Stimulated activated effector memory CD8-positive, alpha-beta T cell treated with anti-CD3 and anti-CD28 coated beads, Interleukin-12 subunit alpha, Interleukin-12 subunit beta, amount 100 ng/mL, for 72 hours (primary cell): ENCODE data around the gene UBE3C.
"Not testable (repeated sequence)": the region's sequence is repeated elsewhere in the genome, so short reads cannot be mapped to it uniquely, and the experiment has no call there.

Source experiments
- ATAC-seq: fragments of 150-1000 bp; cut with Tn5 transposase; 2 replicates; pipeline ENCODE4 v1.10.0; 2021
- DNase-seq, 2 donors: peaks; one replicate each; pipeline ENCODE4 v3.0.0; 2021 to 2022; ENCODE audit warnings: low spot score in 2 of 2
- H3K27ac Mint-ChIP-seq: one replicate; pipeline ENCODE4 v1.8.0; 2022; ENCODE audit warnings: mild to moderate bottlenecking, mixed read lengths
- H3K36me3 Mint-ChIP-seq: one replicate; pipeline ENCODE4 v1.8.0; 2022; ENCODE audit warnings: mild to moderate bottlenecking, mixed read lengths
- H3K4me1 Mint-ChIP-seq: one replicate; pipeline ENCODE4 v1.8.0; 2022; ENCODE audit warnings: mixed read lengths
- H3K4me3 Mint-ChIP-seq: one replicate; pipeline ENCODE4 v1.8.0; 2022; ENCODE audit warnings: mild to moderate bottlenecking, mixed read lengths
- H3K9me3 Mint-ChIP-seq: one replicate; pipeline ENCODE4 v1.8.0; 2022; ENCODE audit warnings: mixed read lengths

Gene UBE3C

DNA sequence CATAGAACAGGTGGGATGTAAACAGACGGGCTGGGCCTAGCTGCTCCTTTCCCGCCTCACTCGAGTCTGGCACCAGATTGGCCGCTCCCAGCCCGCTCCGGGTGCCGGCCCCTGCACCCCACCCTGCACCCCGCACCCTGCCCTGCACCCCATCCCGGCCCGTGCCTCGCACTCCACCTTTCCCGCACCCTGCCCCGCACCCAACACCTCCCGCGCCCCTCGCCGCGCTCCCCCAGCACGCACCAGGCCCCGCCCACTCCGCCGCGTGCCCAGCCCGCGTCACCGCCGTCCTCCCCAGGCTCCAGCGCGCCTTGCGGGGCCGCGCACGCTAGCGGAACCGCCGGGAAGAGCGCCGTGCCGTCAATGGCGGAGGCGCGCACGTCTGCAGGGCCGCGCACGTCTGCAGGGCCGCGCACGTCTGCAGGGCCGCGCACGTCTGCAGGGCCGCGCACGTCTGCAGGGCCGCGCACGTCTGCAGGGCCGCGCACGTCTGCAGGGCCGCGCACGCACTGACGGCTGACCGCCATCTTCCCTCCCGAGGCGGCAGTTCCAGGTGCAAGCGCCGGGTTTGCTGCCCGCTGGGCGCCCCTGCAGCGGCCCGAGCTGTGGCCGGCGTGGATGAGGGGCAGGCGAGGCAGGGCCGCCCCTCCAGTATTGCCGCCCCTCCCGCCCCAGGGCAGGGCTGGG is at the start of gene UBE3C:
TSS of gene UBE3C (plus strand) at position 503 of the 687 bp plus-strand sequence. CDS start 347 bp downstream, outside the sequence.
- H3K36me3 Mint-ChIP-seq = peaks cover 40% of the 10 kb centered on the region
- H3K4me3 Mint-ChIP-seq = peak within 1 kb of the TSS; percentile 72
- DNase-seq (peak; percentile 93 to 94), ATAC-seq (peak; percentile 91)
- peak within 1 kb of the TSS; percentile 81 for H3K27ac Mint-ChIP-seq
- no peaks in the 10 kb centered on the region for H3K9me3 Mint-ChIP-seq
- peaks cover 39% of the 10 kb centered on the region for H3K4me1 Mint-ChIP-seq

- DNase-seq (no peak), ATAC-seq (no peak)
- Mint-ChIP-seq H3K9me3 (peaks cover 7% of the 10 kb centered on the region), H3K4me3 (no peak overlapping the region), H3K4me1 (no peaks in the 10 kb centered on the region), H3K27ac (peak overlapping the region; percentile 41), H3K36me3 (no peaks in the 10 kb centered on the region)
Observed at GRCh38 chr7:157089100-157089610, 49.6 kb upstream of the UBE3C start.

- no peaks in the 10 kb centered on the region for H3K36me3 Mint-ChIP-seq
- peaks cover 3% of the 10 kb centered on the region for H3K9me3 Mint-ChIP-seq
- no peak for ATAC-seq
- H3K4me3 Mint-ChIP-seq = no peak overlapping the region
- no peak overlapping the region for H3K27ac Mint-ChIP-seq
- no peaks in the 10 kb centered on the region for H3K4me1 Mint-ChIP-seq
- no peak for DNase-seq
Observed at GRCh38 chr7:157090485-157091165, 48.1 kb upstream of the UBE3C start.

DNA sequence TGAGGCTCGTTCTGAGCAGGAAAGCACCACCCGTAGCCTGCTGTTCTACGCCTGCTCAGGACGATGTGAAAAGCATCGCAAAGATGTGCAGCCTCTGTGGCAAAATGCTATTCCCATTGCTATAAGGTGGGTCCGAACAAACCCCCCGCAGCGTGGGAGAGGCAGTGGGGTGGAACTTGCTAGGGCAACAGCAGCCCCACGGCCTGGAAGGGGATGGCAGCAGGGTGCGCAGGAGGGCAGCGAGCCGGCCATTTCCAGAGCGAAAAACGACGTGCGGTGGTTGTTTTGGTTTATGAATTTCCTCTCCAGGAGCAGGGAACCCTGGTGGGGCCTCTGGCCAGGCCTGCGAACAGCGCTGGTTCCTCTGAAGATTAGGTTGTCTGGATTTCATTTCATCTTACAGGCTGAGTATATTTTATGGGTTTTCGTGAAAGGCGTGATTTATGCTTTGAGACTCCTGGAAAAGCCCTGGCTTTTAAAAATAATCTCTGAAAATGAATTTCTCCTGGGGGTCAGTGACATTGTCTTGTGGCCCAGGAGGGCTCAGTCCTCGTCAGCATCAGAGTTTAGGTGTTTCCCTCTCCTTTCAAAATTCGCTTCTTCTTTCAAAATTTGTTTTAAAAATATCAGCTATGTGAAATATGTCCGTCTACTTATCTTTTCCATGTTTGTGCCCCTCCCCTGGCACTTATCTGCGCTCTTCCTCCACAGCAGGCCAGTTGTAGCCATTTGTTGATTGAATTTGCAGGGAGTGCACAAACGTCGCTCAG is 42.3 kb upstream of the UBE3C start:
- H3K27ac Mint-ChIP-seq = no peak overlapping the region
- DNase-seq = no peak
- H3K4me3 Mint-ChIP-seq = no peak overlapping the region
- H3K9me3 Mint-ChIP-seq = peaks cover 3% of the 10 kb centered on the region
- ATAC-seq = no peak
- no peaks in the 10 kb centered on the region for H3K4me1 Mint-ChIP-seq
- H3K36me3 Mint-ChIP-seq = no peaks in the 10 kb centered on the region

DNA sequence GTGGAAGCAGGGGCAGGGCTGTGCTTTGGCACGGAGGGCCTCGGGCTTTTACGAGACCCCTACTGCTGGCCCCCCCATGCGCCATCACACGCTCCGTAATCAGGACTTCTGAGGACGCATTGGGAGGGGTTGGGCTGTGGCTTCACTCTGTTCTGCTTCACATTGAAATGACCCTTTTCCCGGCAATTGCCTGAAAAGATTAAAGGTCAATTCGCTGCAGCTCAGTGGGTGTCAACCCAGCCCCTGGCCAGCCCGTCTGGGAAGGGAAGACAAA is 41.7 kb upstream of the UBE3C start:
- DNase-seq (no peak), ATAC-seq (no peak)
- H3K4me1 Mint-ChIP-seq = no peaks in the 10 kb centered on the region
- H3K4me3 Mint-ChIP-seq = no peak overlapping the region
- no peak overlapping the region for H3K27ac Mint-ChIP-seq
- no peaks in the 10 kb centered on the region for H3K36me3 Mint-ChIP-seq
- peaks cover 3% of the 10 kb centered on the region for H3K9me3 Mint-ChIP-seq

GRCh38 chr7:157097569-157097968 is 41.2 kb upstream of the UBE3C start:
- Mint-ChIP-seq H3K9me3 (peaks cover 3% of the 10 kb centered on the region), H3K4me1 (no peaks in the 10 kb centered on the region), H3K27ac (no peak overlapping the region), H3K4me3 (no peak overlapping the region), H3K36me3 (no peaks in the 10 kb centered on the region)
- ATAC-seq = no peak
- no peak for DNase-seq

DNA sequence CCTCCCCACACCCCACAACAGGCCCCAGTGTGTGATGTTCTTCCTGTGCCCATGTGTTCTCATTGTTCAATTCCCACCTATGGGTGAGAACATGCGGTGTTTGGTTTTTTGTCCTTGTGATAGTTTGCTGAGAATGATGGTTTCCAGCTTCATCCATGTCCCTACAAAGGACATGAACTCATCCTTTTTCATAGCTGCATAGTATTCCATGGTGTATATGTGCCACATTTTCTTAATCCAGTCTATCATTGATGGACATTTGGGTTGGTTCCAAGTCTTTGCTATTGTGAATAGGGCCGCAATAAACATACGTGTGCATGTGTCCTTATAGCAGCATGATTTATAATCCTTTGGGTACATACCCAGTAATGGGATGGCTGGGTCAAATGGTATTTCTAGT is 38.7 kb upstream of the UBE3C start:
- not testable (repeated sequence) for DNase-seq, H3K4me1 Mint-ChIP-seq, H3K27ac Mint-ChIP-seq, H3K9me3 Mint-ChIP-seq, H3K36me3 Mint-ChIP-seq, H3K4me3 Mint-ChIP-seq, ATAC-seq

DNA sequence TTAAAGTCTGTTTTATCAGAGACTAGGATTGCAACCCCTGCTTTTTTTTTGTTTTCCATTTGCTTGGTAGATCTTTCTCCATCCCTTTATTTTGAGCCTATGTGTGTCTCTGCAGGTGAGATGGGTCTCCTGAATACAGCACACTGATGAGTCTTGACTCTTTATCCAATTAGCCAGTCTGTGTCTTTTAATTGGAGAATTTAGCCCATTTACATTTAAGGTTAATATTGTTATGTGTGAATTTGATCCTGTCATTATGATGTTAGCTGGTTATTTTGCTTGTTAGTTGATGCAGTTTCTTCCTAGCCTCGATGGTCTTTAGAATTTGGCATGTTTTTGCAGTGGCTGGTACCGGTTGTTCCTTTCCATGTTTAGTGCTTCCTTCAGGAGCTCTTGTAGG is 35.1 kb upstream of the UBE3C start:
- not testable (repeated sequence) for H3K36me3 Mint-ChIP-seq, H3K27ac Mint-ChIP-seq, H3K4me3 Mint-ChIP-seq, ATAC-seq, H3K9me3 Mint-ChIP-seq, H3K4me1 Mint-ChIP-seq, DNase-seq

- H3K4me1 Mint-ChIP-seq = no peaks in the 10 kb centered on the region
- no peak for ATAC-seq
- no peak overlapping the region for H3K27ac Mint-ChIP-seq
- H3K9me3 Mint-ChIP-seq = peaks cover 4% of the 10 kb centered on the region
- no peaks in the 10 kb centered on the region for H3K36me3 Mint-ChIP-seq
- no peak for DNase-seq
- H3K4me3 Mint-ChIP-seq = no peak overlapping the region
Observed at GRCh38 chr7:157111311-157111710, 27.4 kb upstream of the UBE3C start.

DNA sequence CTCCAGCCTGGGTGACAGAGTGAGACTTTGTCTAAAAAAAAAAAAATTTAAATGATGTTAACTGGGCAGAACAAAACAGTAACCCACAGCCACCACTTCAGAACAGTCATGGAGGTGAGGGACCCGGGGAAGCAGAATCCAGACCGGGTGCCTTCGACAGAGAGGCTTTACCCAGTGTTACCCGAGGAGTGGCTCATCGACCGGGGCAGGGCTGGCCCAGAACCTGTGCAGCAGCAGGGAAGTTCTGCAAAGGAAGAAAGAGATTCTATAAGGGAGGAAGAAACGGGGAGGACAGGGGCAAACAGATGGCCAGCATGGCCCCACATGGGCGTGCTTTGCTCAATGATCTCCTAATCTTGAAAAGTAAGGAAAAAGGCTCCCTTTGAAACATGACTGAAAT is 26.0 kb upstream of the UBE3C start:
- no peak overlapping the region for H3K4me3 Mint-ChIP-seq

GRCh38 chr7:157113607-157114006 is 25.1 kb upstream of the UBE3C start:
- H3K4me1 Mint-ChIP-seq = no peaks in the 10 kb centered on the region
- peaks cover 6% of the 10 kb centered on the region for H3K9me3 Mint-ChIP-seq
- no peaks in the 10 kb centered on the region for H3K36me3 Mint-ChIP-seq
- H3K27ac Mint-ChIP-seq = no peak overlapping the region
- DNase-seq (no peak), ATAC-seq (no peak)
- H3K4me3 Mint-ChIP-seq = no peak overlapping the region

More for the DNA sequence above, 26.0 kb upstream of the UBE3C start:
- peaks cover 4% of the 10 kb centered on the region for H3K9me3 Mint-ChIP-seq
- H3K27ac Mint-ChIP-seq = no peak overlapping the region
- ATAC-seq (no peak), DNase-seq (no peak)
- no peaks in the 10 kb centered on the region for H3K4me1 Mint-ChIP-seq
- H3K36me3 Mint-ChIP-seq = no peaks in the 10 kb centered on the region

GRCh38 chr7:157116762-157117161 is 22.0 kb upstream of the UBE3C start:
- H3K4me1 Mint-ChIP-seq = no peaks in the 10 kb centered on the region
- DNase-seq = no peak
- no peaks in the 10 kb centered on the region for H3K36me3 Mint-ChIP-seq
- H3K4me3 Mint-ChIP-seq = no peak overlapping the region
- no peak overlapping the region for H3K27ac Mint-ChIP-seq
- peaks cover 6% of the 10 kb centered on the region for H3K9me3 Mint-ChIP-seq
- peak; percentile 47 for ATAC-seq

DNA sequence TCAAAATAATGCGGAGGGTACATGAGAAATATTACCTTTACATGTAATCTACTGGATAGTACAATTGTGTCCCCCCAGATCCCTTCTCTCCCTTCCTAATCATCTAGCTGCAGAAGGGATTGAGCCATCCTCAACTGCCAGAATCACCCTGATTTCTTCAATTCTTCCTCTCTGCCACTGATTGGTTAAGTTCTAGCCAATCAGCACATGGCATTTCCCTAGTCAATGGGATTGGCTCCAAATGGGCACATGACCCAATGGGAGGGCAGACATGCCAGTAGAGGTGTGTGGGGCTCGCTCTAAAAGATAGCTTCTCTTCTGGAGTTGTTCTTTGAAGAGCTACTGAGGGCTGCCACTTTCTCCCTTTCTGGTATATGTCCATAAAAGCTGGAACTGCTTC is 20.9 kb upstream of the UBE3C start:
- no peak overlapping the region for H3K4me3 Mint-ChIP-seq
- ATAC-seq = no peak

DNA sequence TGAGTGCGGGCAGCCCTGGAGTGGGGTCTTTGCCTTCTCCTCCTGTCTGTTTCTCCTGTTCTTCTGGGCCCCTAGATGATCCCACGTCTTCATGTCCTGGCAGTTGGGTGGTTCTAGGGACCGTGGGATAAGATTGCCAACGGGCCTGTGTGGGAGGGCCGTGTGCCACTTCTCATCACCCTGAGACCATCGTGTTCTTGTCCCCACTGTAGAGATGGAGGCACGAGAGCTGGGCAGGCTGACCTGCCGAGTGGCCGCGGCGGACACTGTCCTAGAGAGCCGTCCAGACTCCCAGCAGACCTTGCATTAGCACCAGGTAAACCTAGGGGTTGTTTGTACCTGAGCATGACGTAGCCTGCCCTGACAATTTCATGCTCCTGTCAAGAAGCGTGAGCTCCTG is 18.5 kb upstream of the UBE3C start:
- Mint-ChIP-seq H3K4me1 (no peaks in the 10 kb centered on the region), H3K9me3 (peaks cover 2% of the 10 kb centered on the region), H3K27ac (no peak overlapping the region), H3K36me3 (no peaks in the 10 kb centered on the region), H3K4me3 (no peak overlapping the region)
- peak; percentile 31 for ATAC-seq
- DNase-seq = no peak

More for the DNA sequence above, 20.9 kb upstream of the UBE3C start:
- no peaks in the 10 kb centered on the region for H3K36me3 Mint-ChIP-seq
- no peaks in the 10 kb centered on the region for H3K4me1 Mint-ChIP-seq
- peaks cover 6% of the 10 kb centered on the region for H3K9me3 Mint-ChIP-seq
- no peak overlapping the region for H3K27ac Mint-ChIP-seq
- DNase-seq = no peak

DNA sequence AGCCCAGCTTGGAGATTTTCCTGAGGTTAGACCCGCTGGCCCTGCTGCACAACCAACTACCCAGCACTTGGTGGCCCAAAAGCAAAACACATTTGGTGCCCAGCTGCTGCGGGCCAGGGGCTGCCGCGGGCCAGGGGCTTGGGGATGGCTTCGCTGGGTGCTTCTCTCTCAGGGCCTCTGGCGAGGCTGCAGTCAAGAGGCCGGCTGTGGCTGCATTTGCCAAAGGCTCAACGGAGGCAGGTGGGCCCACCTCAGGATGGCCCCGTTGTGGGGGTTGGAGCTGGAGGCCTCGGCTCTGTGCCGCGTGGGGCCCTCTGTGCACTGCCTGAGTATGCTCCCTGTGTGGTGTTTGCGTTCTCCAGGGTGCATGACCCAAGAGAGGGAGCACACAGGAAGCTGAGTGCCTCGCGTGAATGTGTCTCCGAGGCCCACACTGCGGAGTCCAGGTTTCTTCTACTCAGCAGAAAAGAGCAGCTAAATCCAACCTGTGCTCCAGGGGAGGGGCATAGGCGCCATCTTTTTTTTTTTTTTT is 17.5 kb upstream of the UBE3C start:
- no peak overlapping the region for H3K27ac Mint-ChIP-seq

More for the DNA sequence above, 17.5 kb upstream of the UBE3C start:
- no peak overlapping the region for H3K4me3 Mint-ChIP-seq
- H3K36me3 Mint-ChIP-seq = no peaks in the 10 kb centered on the region
- no peak for ATAC-seq
- peaks cover 2% of the 10 kb centered on the region for H3K9me3 Mint-ChIP-seq
- no peaks in the 10 kb centered on the region for H3K4me1 Mint-ChIP-seq
- no peak for DNase-seq
